Stomach smooth muscle (tissue), 2 donors: ENCODE data around the gene AP2A1.

Experiments used
- H3K27ac ChIP-seq: one replicate; pipeline ENCODE4 v1.7.0; 2013; ENCODE audit warnings: mild to moderate bottlenecking, low read length, inconsistent platforms
- H3K27me3 ChIP-seq, 2 donors: one replicate each; pipeline ENCODE4 v1.7.0; 2013; ENCODE audit warnings: low read length in 2 of 2; ENCODE audit not compliant: insufficient read depth in 2 of 2, control insufficient read depth in 1 of 2
- H3K36me3 ChIP-seq, 2 donors: one replicate each; pipeline ENCODE4 v1.7.0; 2013; ENCODE audit warnings: low read length in 2 of 2; ENCODE audit not compliant: control insufficient read depth in 2 of 2, insufficient read depth in 2 of 2
- H3K4me1 ChIP-seq: one replicate; pipeline ENCODE4 v1.7.0; 2013; ENCODE audit warnings: low read length; ENCODE audit not compliant: control insufficient read depth, insufficient read depth
- H3K4me3 ChIP-seq, 2 donors: one replicate each; pipeline ENCODE4 v1.7.0; 2013; ENCODE audit warnings: low read length in 2 of 2
- H3K9ac ChIP-seq, 2 donors: one replicate each; pipeline ENCODE4 v1.7.0; 2013; ENCODE audit warnings: low read length in 2 of 2, mild to moderate bottlenecking in 1 of 2
- H3K9me3 ChIP-seq, 2 donors: one replicate each; pipeline ENCODE4 v1.7.0; 2013; ENCODE audit warnings: low read length in 2 of 2; ENCODE audit not compliant: control insufficient read depth in 2 of 2
- donor health status: healthy.
- donor health status: Pancreatic carcinoma.

The AP2A1 gene

GRCh38 chr19:49829200-49829599 is 62.4 kb downstream of the AP2A1 start:
- Histone ChIP-seq H3K4me3 (no peak overlapping the region), H3K9ac (no peak overlapping the region), H3K36me3 (peaks cover 39 to 43% of the 10 kb centered on the region in 2 donors), H3K9me3 (no peaks in the 10 kb centered on the region), H3K27me3 (no peaks in the 10 kb centered on the region), H3K27ac (no peak overlapping the region), H3K4me1 (no peaks in the 10 kb centered on the region)

GRCh38 chr19:49829721-49830120 is 62.9 kb downstream of the AP2A1 start:
- Histone ChIP-seq H3K9me3 (no peaks in the 10 kb centered on the region), H3K27ac (no peak overlapping the region), H3K9ac (no peak overlapping the region), H3K36me3 (peaks cover 41 to 48% of the 10 kb centered on the region in 2 donors), H3K27me3 (no peaks in the 10 kb centered on the region), H3K4me3 (no peak overlapping the region), H3K4me1 (no peaks in the 10 kb centered on the region)

GRCh38 chr19:49830766-49831165 is 64.0 kb downstream of the AP2A1 start:
- Histone ChIP-seq H3K27ac (no peak overlapping the region), H3K4me1 (no peaks in the 10 kb centered on the region), H3K36me3 (peaks cover 46 to 52% of the 10 kb centered on the region in 2 donors)

GRCh38 chr19:49831592-49831991 is 64.8 kb downstream of the AP2A1 start:
- H3K36me3 ChIP-seq = peaks cover 46 to 55% of the 10 kb centered on the region in 2 donors
- H3K4me1 ChIP-seq = no peaks in the 10 kb centered on the region

More at GRCh38 chr19:49830766-49831165, 64.0 kb downstream of the AP2A1 start:
- no peak overlapping the region for H3K9ac ChIP-seq
- H3K4me3 ChIP-seq = no peak overlapping the region
- H3K27me3 ChIP-seq = no peaks in the 10 kb centered on the region
- no peaks in the 10 kb centered on the region for H3K9me3 ChIP-seq

GRCh38 chr19:49832556-49832955 is 65.8 kb downstream of the AP2A1 start:
- H3K27ac ChIP-seq = no peak overlapping the region
- peaks cover 43 to 50% of the 10 kb centered on the region in 2 donors for H3K36me3 ChIP-seq
- H3K9me3 ChIP-seq = no peaks in the 10 kb centered on the region
- H3K27me3 ChIP-seq = no peaks in the 10 kb centered on the region
- H3K4me3 ChIP-seq = no peak overlapping the region
- no peak overlapping the region for H3K9ac ChIP-seq
- H3K4me1 ChIP-seq = no peaks in the 10 kb centered on the region

More at GRCh38 chr19:49831592-49831991, 64.8 kb downstream of the AP2A1 start:
- H3K27ac ChIP-seq = no peak overlapping the region
- H3K27me3 ChIP-seq = no peaks in the 10 kb centered on the region
- H3K4me3 ChIP-seq = no peak overlapping the region
- no peaks in the 10 kb centered on the region for H3K9me3 ChIP-seq
- H3K9ac ChIP-seq = no peak overlapping the region

- Histone ChIP-seq H3K4me1 (no peaks in the 10 kb centered on the region), H3K36me3 (peaks cover 49 to 57% of the 10 kb centered on the region in 2 donors), H3K27me3 (no peaks in the 10 kb centered on the region), H3K4me3 (no peak overlapping the region), H3K9me3 (no peaks in the 10 kb centered on the region), H3K9ac (no peak overlapping the region), H3K27ac (no peak overlapping the region)
These were observed 66.8 kb downstream of the AP2A1 start for GRCh38 chr19:49833599-49833998.

- Histone ChIP-seq H3K36me3 (peaks cover 51 to 59% of the 10 kb centered on the region in 2 donors), H3K27me3 (no peaks in the 10 kb centered on the region), H3K9ac (no peak overlapping the region), H3K4me3 (no peak overlapping the region), H3K4me1 (no peaks in the 10 kb centered on the region), H3K9me3 (no peaks in the 10 kb centered on the region), H3K27ac (no peak overlapping the region)
These were observed 68.8 kb downstream of the AP2A1 start for GRCh38 chr19:49835562-49835961.

- H3K4me3 ChIP-seq = no peak overlapping the region
- H3K36me3 ChIP-seq = peaks cover 51 to 56% of the 10 kb centered on the region in 2 donors
- no peak overlapping the region for H3K27ac ChIP-seq
- H3K9ac ChIP-seq = no peak overlapping the region
- H3K4me1 ChIP-seq = no peaks in the 10 kb centered on the region
- no peaks in the 10 kb centered on the region for H3K27me3 ChIP-seq
- H3K9me3 ChIP-seq = no peaks in the 10 kb centered on the region
These were observed 69.6 kb downstream of the AP2A1 start for GRCh38 chr19:49836176-49837008.

GRCh38 chr19:49837009-49837310 is 70.2 kb downstream of the AP2A1 start:
- Histone ChIP-seq H3K9ac (no peak overlapping the region), H3K36me3 (peaks cover 47 to 53% of the 10 kb centered on the region in 2 donors), H3K4me1 (no peaks in the 10 kb centered on the region), H3K27me3 (no peaks in the 10 kb centered on the region), H3K4me3 (no peak overlapping the region), H3K9me3 (no peaks in the 10 kb centered on the region), H3K27ac (no peak overlapping the region)

GRCh38 chr19:49837425-49837824 is 70.6 kb downstream of the AP2A1 start:
- H3K9ac ChIP-seq = no peak overlapping the region
- H3K9me3 ChIP-seq = no peaks in the 10 kb centered on the region
- peaks cover 42 to 49% of the 10 kb centered on the region in 2 donors for H3K36me3 ChIP-seq
- H3K4me3 ChIP-seq = no peak overlapping the region
- H3K4me1 ChIP-seq = no peaks in the 10 kb centered on the region
- no peaks in the 10 kb centered on the region for H3K27me3 ChIP-seq
- no peak overlapping the region for H3K27ac ChIP-seq

GRCh38 chr19:49838885-49839588 is 72.2 kb downstream of the AP2A1 start:
- Histone ChIP-seq H3K9ac (no peak overlapping the region), H3K9me3 (no peaks in the 10 kb centered on the region), H3K4me1 (no peaks in the 10 kb centered on the region), H3K4me3 (no peak overlapping the region), H3K27me3 (no peaks in the 10 kb centered on the region), H3K36me3 (peaks cover 29 to 35% of the 10 kb centered on the region in 2 donors), H3K27ac (no peak overlapping the region)
